Stimulated activated CD8-positive, alpha-beta memory T cell treated with anti-CD3 and anti-CD28 coated beads, Interleukin-4, amount 100 ng/mL, for 4 hours (primary cell): ENCODE results near the gene CLIC5.

ENCODE experiments used
- DNase-seq, 2 donors: peaks; one replicate each; pipeline ENCODE4 v3.0.0-alpha.2; 2020; ENCODE audit warnings: low read depth in 2 of 2, low spot score in 1 of 2

CLIC5 gene

GRCh38 chr6:46000905-46001304 is 14.8 kb downstream of the CLIC5 start:
- no peak for DNase-seq

- no peak for DNase-seq
These were observed 17.1 kb downstream of the CLIC5 start for GRCh38 chr6:45998524-45998923.

- DNase-seq, result no peak
These were observed 17.7 kb downstream of the CLIC5 start for GRCh38 chr6:45997875-45998506.

GRCh38 chr6:45991189-45991588 is 24.5 kb downstream of the CLIC5 start:
- no peak for DNase-seq

DNA sequence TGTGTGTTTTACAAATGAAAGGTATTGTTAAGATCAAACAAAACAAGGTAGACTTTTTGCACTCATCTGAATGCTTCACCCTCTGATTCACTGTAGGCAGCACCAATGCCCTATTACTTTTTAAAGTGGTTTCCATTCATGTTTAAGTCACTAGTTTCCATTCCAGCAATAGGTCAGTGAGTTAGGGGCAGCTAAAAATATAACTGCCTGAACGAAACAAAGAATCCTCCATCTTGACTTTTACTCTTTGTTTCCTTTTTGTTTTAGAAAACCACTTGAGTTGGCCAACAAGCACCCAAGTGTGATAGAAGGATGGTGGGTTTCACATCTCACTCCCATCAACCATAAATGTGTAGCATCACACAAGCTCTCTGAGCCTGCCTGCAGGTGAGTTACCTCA is 25.5 kb downstream of the CLIC5 start:
- no peak for DNase-seq

DNA sequence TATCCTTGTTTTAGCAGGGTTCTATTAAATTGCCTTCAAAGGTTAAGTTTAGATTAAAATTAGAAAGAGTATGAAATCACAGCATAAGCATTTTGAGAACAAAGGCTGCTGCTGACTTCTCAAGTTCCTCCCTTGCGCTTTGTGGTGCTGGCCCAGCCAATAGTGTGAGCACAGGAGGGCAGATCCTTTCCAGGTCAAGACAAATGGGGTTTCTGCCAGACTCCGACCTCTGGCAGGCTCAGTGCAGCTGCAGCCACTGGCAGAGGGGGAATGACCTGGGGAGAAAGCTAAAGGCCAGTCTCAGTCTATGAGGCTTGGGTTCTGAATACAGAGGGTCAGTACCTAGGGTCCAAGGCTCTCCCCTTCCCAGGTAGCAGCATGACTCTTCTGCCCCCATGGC is 27.0 kb downstream of the CLIC5 start:
- no peak for DNase-seq

- DNase-seq, result no peak
These were observed 27.8 kb downstream of the CLIC5 start for GRCh38 chr6:45987856-45988255.

GRCh38 chr6:45986746-45987274 is 28.9 kb downstream of the CLIC5 start:
- no peak for DNase-seq

DNA sequence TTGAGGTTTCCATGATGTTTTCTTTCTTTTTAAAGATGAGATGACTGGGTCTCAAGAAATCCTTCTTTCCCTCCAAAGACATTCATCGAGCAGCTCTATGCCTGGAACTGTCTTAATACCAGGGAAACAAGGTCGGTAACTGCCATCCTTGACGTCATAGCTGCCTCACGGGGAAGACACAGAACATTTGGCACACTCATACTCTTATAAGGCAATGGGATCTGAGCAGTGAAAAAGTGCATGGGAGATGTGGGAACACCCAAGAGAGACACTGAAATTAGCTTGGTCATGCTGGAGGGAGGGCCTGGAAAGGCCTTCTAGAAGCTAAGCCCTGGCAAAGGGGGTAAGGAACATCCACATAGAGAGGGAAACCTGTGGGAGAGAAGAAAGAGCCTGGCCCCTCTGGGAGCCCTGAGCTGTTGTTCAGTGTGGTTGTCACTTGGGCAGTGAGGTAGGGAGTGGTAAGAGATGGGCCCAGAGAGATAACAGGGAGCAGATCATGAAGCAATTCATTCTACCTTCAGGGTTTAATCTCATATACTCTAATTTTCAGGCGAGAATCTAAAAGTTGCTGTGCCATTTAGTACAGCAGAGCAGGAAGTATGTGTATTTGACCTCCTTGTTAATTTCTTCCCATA is 30.8 kb downstream of the CLIC5 start:
- DNase-seq, result no peak

DNA sequence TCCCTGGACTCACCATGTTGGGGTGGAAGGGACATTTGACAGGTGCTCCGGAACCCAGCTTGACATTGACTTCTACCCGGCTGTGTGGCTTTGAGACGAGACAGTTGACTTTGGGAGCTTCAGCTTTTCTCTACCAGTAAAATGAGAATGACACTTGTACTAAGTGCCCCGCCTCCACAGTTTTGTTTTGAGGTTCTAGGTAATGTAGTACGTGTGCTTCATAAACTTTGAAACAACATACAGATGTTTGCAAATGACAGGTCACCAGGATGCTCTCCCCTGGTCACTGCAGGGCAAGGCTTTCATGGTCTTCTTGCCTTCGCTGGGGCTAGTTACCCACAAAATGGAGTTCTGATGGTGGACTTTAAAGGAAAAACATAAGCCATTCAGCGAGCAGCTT is 31.3 kb downstream of the CLIC5 start:
- DNase-seq, result no peak

DNA sequence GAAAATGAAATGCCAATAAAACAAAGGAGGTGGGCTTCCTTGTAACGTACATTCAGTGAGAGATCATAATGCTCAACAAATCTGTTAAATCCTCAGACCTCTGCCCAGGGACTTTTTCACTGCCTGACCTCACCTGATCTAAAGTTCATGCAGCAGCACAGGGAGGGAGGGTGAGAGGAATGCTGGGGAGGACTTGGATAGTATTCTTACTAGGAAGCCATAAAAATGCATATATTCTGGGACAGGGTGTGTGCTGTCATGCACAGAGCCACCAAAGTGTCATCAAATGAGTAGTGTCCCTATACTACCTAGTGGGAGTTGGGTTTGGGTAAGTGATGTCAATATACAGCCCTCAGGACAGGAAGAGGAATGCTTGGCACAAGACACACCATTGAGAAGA is 32.6 kb downstream of the CLIC5 start:
- DNase-seq, result no peak

GRCh38 chr6:45982280-45983036 is 33.2 kb downstream of the CLIC5 start:
- DNase-seq, result no peak

DNA sequence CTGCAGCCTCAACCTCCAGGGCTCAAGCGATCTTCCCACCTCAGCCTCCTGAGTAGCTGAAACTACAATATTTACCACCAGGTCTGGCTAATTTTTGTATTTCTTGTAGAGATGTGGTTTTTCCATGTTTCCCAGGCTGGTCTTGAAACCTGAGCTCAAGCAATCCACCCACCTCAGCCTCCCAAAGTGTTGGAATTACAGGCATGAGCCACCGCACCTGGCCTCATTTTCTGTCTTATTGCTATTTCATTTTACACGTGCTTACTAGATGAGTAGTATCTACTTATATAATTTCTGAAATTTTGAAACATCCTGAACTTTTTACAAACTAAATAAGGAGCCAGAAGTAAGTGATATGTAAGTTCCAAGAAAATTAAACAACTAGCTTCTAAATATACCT is 34.6 kb downstream of the CLIC5 start:
- no peak for DNase-seq

GRCh38 chr6:45979311-45979710 is 36.3 kb downstream of the CLIC5 start:
- DNase-seq, result no peak

DNA sequence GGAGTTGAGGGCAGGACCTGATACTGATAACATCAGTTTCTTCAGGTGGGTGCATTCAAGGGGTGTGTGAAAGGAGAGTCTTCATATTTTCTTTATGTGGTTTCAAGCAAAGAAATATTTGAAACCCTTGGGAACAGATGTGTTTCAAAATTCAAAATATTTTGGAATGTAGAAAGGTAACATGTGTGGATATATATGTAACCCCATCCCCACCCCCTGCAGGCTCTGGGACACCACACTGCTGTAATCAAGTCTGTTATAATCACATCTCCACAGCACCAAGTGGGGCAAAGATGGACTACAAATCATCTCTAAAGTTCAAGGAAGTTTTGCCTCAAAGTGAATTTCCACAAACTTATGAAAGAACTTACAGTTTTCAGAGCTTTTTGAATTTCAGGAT is 41.1 kb downstream of the CLIC5 start:
- DNase-seq, result no peak

- no peak for DNase-seq
These were observed 42.7 kb downstream of the CLIC5 start for GRCh38 chr6:45972795-45973503.

GRCh38 chr6:45971287-45971686 is 44.4 kb downstream of the CLIC5 start:
- DNase-seq, result no peak

DNA sequence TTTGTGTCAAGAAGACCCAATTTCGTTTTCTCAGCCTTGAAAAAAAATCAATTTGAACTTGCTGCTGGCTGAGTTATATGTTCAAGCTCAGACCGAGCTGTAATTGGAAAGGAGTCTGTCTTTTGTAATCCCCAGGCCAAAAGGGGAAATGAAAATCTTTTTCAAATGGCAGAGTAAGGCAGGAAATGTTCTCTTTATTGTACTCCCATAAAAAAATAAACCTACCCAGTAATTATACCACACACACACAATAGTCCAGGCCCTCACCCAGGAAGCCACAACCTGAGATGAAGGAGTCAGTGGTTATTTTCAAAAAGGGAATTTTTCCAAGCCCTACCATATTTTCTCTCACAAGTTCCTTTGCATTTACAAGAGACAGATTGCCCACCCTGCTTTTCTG is 45.3 kb downstream of the CLIC5 start:
- no peak for DNase-seq

GRCh38 chr6:45969883-45970282 is 45.8 kb downstream of the CLIC5 start:
- DNase-seq, result no peak

- DNase-seq, result no peak
These were observed 46.6 kb downstream of the CLIC5 start for GRCh38 chr6:45969026-45969425.

DNA sequence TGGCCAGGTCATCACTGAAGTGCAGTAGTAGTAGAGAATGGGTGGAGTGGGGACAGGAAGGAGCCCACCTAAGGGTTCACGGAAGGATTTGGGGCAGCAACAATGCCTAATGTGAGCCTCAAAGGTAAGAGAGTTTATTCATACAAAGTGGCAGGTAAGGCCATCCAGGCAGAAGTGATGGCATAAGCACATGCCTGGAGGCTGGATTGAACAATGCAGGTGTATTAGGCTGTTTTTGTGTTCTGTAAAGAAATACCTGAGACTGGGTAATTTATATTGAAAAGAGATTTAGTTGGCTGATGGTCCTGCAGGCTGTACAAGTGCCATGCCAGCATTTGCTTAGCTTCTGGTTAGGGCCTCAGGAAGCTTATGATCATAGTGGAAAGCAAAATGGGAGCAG is 48.3 kb downstream of the CLIC5 start:
- no peak for DNase-seq

DNA sequence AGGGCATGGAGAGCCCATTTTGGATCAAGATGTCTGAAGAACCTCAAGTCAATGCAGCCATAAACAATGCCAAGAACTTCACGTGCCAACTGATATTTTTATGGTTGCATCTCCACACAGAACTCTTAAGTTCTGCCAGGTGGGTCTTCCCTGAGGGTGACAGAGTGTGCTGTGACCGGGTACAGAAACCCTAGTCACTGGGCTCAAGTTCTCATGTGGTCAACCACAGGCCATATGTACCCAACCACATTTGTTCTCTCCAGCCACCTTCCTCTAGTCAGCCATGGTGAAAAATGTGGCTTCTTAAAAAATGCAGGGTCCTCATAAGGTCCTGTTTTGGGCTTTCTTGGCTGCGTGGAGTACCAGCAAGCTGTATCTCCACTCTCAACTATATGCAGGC is 48.9 kb downstream of the CLIC5 start:
- DNase-seq, result no peak
